Measurements from ENCODE around the gene MGAT3. TPM values are rescaled to one million over a fixed set of nuclear protein-coding genes. Genes with fewer than 3 reads are reported as not detected.

MGAT3 gene
- total RNA-seq, 1 donor from 2014 or later, result 12.8 TPM

DNA sequence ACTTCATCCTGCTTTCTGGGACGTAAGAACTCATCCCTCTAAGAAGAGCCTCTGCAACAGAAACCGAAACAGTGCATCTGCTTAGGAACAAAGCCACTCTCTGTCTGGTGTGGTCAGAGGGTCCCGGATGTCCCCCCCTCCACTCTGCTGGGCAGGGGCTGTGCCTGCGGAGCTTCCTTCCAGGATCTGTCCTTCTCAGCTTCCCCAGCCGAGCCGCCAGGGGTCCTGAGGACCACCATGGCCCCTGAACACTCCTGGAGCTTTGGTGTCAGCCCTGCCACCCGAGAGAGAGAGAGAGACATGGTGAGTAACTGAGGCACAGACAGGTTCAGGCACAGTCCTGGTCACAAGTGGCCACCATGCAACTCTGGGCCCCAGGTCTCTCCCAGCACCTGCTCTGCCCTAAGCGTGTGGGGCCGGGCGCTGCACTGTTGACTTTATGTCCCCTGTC, 24.4 kb upstream of the MGAT3 start:
- no peaks in the 10 kb centered on the region for H3K36me3 Mint-ChIP-seq (ENCODE audit: unreplicated experiment)
- H3K4me3 Mint-ChIP-seq (ENCODE audit: unreplicated experiment), result no peak overlapping the region

DNA sequence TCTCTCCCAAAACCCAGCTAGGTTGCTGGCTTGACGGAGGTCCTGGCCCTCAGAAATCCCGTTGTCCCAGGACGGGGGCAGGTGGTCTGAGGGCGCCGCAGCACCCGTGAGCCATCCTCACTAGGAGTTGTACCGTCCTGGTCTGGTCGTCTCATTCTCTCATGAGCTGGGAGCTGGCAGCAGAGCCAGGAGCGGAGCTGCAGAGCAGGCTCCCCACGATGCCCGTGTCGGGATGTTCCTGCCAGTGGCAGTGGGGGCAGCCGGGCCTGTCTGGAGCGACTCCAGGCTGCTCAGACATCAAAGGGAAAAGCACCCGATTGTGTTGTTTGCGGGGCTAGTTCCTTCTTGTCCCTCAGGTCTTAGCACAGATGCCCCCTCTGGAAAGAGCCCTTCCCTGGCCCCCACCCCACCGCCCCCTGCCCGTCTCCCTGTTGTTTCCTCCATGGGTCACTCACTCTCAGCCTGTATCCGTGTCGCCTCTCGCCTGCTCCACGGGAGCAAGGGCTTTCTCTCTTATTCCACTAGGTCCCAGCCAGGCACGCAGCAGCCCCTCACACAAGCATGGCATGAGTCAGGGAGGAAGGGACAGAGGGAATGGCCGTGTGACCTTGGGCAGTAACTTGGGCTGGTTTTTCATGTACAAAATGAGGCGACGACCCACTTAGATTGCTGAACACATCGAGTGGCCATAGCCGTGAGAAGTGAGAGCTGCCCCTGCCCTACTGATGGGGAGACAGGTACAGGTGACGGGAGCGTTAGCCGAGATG, 23.2 kb upstream of the MGAT3 start:
- no peaks in the 10 kb centered on the region for H3K9me3 Mint-ChIP-seq (ENCODE audit: unreplicated experiment)
- H3K27ac Mint-ChIP-seq (ENCODE audit: unreplicated experiment), result no peak overlapping the region
- peaks cover 2% of the 10 kb centered on the region for H3K27me3 Mint-ChIP-seq (ENCODE audit: unreplicated experiment)
- TF ChIP-seq CTCF (IDR thresholded peaks at IDR 0.05; ENCODE audit: partially characterized antibody, unreplicated experiment), result no peak
- DNase-seq, result no peak
- H3K36me3 Mint-ChIP-seq (ENCODE audit: unreplicated experiment), result no peaks in the 10 kb centered on the region
- H3K4me3 Mint-ChIP-seq (ENCODE audit: unreplicated experiment), result no peak overlapping the region
- peaks cover 2% of the 10 kb centered on the region for H3K4me1 Mint-ChIP-seq (ENCODE audit: low read depth, unreplicated experiment)

More for the DNA sequence above, 24.4 kb upstream of the MGAT3 start:
- no peak overlapping the region for H3K27ac Mint-ChIP-seq (ENCODE audit: unreplicated experiment)
- no peak for DNase-seq
- no peaks in the 10 kb centered on the region for H3K9me3 Mint-ChIP-seq (ENCODE audit: unreplicated experiment)
- no peak for TF ChIP-seq CTCF (IDR thresholded peaks at IDR 0.05; ENCODE audit: partially characterized antibody, unreplicated experiment)
- H3K27me3 Mint-ChIP-seq (ENCODE audit: unreplicated experiment), result peaks cover 2% of the 10 kb centered on the region
- peaks cover 4% of the 10 kb centered on the region for H3K4me1 Mint-ChIP-seq (ENCODE audit: low read depth, unreplicated experiment)

GRCh38 chr22:39434243-39434653, 22.6 kb upstream of the MGAT3 start:
- Mint-ChIP-seq H3K27me3 (ENCODE audit: unreplicated experiment) (peaks cover 2% of the 10 kb centered on the region), H3K4me3 (ENCODE audit: unreplicated experiment) (no peak overlapping the region), H3K27ac (ENCODE audit: unreplicated experiment) (no peak overlapping the region), H3K4me1 (ENCODE audit: low read depth, unreplicated experiment) (peaks cover 2% of the 10 kb centered on the region), H3K36me3 (ENCODE audit: unreplicated experiment) (no peaks in the 10 kb centered on the region), H3K9me3 (ENCODE audit: unreplicated experiment) (no peaks in the 10 kb centered on the region)
- no peak for DNase-seq
- TF ChIP-seq CTCF (IDR thresholded peaks at IDR 0.05; ENCODE audit: partially characterized antibody, unreplicated experiment), result no peak

DNA sequence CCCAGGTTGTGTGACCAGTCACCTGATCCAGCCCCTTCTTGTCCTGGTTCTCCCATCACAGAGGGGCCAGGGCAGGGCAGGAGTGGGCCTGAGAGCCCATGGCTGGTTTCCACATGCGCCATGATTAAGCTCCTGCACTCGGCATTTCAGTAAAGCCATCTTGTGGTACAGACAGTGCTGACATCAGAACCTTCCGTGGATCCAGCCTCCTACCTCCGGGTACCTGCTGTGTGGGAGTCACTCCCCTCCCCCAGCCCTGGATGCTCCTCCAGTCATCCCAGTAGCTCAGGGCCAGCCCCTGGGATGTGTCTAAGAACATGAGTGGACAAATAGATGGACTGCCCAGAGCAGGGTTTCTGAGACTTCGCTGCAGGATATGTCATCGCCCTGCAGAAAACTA, 22.1 kb upstream of the MGAT3 start:
- Mint-ChIP-seq H3K36me3 (ENCODE audit: unreplicated experiment) (no peaks in the 10 kb centered on the region), H3K4me1 (ENCODE audit: low read depth, unreplicated experiment) (peaks cover 2% of the 10 kb centered on the region), H3K9me3 (ENCODE audit: unreplicated experiment) (no peaks in the 10 kb centered on the region), H3K27ac (ENCODE audit: unreplicated experiment) (no peak overlapping the region), H3K4me3 (ENCODE audit: unreplicated experiment) (no peak overlapping the region), H3K27me3 (ENCODE audit: unreplicated experiment) (peaks cover 2% of the 10 kb centered on the region)
- no peak for DNase-seq
- no peak for TF ChIP-seq CTCF (IDR thresholded peaks at IDR 0.05; ENCODE audit: partially characterized antibody, unreplicated experiment)

- peaks cover 2% of the 10 kb centered on the region for H3K27me3 Mint-ChIP-seq (ENCODE audit: unreplicated experiment)
- no peak for TF ChIP-seq CTCF (IDR thresholded peaks at IDR 0.05; ENCODE audit: partially characterized antibody, unreplicated experiment)
Observed at GRCh38 chr22:39435616-39436015, 21.2 kb upstream of the MGAT3 start.

More at GRCh38 chr22:39435616-39436015, 21.2 kb upstream of the MGAT3 start:
- Mint-ChIP-seq H3K27ac (ENCODE audit: unreplicated experiment) (no peak overlapping the region), H3K4me3 (ENCODE audit: unreplicated experiment) (no peak overlapping the region), H3K36me3 (ENCODE audit: unreplicated experiment) (no peaks in the 10 kb centered on the region), H3K4me1 (ENCODE audit: low read depth, unreplicated experiment) (peaks cover under 1% of the 10 kb centered on the region), H3K9me3 (ENCODE audit: unreplicated experiment) (no peaks in the 10 kb centered on the region)
- DNase-seq, result no peak

All from glutamatergic neuron (in vitro differentiated cells).